T-helper 2 cell treated with Interferon-gamma antibody and Interleukin-4, amounts not matched to agents 5 μg/mL and 100 μg/mL, for 36 hours (primary cell): ENCODE results near the gene CLC.
A peak's percentile ranks its signal among the peaks of the same experiment; 100 is the strongest.
"Not testable (repeated sequence)": the region's sequence is repeated elsewhere in the genome, so short reads cannot be mapped to it uniquely, and the experiment has no call there.

ENCODE experiments used
- DNase-seq: peaks from one replicate; pipeline ENCODE4 v3.0.0; 2021; ENCODE audit warnings: low spot score
- H3K27ac Mint-ChIP-seq: one replicate; pipeline ENCODE4 v1.8.0; 2021; ENCODE audit warnings: mild to moderate bottlenecking, mixed read lengths
- H3K27me3 Mint-ChIP-seq: one replicate; pipeline ENCODE4 v1.8.0; 2021; ENCODE audit warnings: low read depth, mixed read lengths
- H3K36me3 Mint-ChIP-seq: one replicate; pipeline ENCODE4 v1.8.0; 2021; ENCODE audit warnings: low read depth, mixed read lengths
- H3K4me1 Mint-ChIP-seq: one replicate; pipeline ENCODE4 v1.8.0; 2021; ENCODE audit warnings: low read depth, mixed read lengths
- H3K4me3 Mint-ChIP-seq: one replicate; pipeline ENCODE4 v1.8.0; 2022; ENCODE audit warnings: mild to moderate bottlenecking, moderate library complexity, mixed read lengths
- H3K9me3 Mint-ChIP-seq: one replicate; pipeline ENCODE4 v1.8.0; 2021; ENCODE audit warnings: mixed read lengths

CLC gene

GRCh38 chr19:39737891-39738290 lies at the start of gene CLC:
Gene CLC, minus strand, starts transcription at chr19:39738029. Its CDS starts 77 bp downstream, at chr19:39737952.
- peaks cover 27% of the 10 kb centered on the region for H3K4me1 Mint-ChIP-seq
- H3K9me3 Mint-ChIP-seq = no peaks in the 10 kb centered on the region
- DNase-seq = no peak
- H3K27me3 Mint-ChIP-seq = peaks cover 2% of the 10 kb centered on the region
- no peak within 1 kb of the TSS for H3K27ac Mint-ChIP-seq
- H3K36me3 Mint-ChIP-seq = no peaks in the 10 kb centered on the region
- H3K4me3 Mint-ChIP-seq = no peak within 1 kb of the TSS

GRCh38 chr19:39780894-39781293 lies 43.1 kb upstream of the CLC start:
- Mint-ChIP-seq H3K4me3 (no peak overlapping the region), H3K27me3 (peaks cover 41% of the 10 kb centered on the region), H3K27ac (no peak overlapping the region), H3K4me1 (peaks cover 17% of the 10 kb centered on the region), H3K9me3 (no peaks in the 10 kb centered on the region), H3K36me3 (no peaks in the 10 kb centered on the region)
- no peak for DNase-seq

- Mint-ChIP-seq H3K4me3 (peak within 1 kb of the TSS; percentile 25), H3K27me3 (peaks cover 34% of the 10 kb centered on the region), H3K36me3 (no peaks in the 10 kb centered on the region), H3K4me1 (peaks cover 17% of the 10 kb centered on the region), H3K9me3 (no peaks in the 10 kb centered on the region), H3K27ac (no peak within 1 kb of the TSS)
- DNase-seq = peak; percentile 34
These were observed 40.9 kb upstream of the CLC start, which contains the start of gene LEUTX for GRCh38 chr19:39778763-39779162. Gene LEUTX, plus strand, starts transcription at chr19:39778854. Its CDS starts 67 bp downstream, at chr19:39778921.

GRCh38 chr19:39768786-39769185 lies 31.0 kb upstream of the CLC start:
- H3K36me3 Mint-ChIP-seq = no peaks in the 10 kb centered on the region
- no peak overlapping the region for H3K4me3 Mint-ChIP-seq
- H3K27me3 Mint-ChIP-seq = peaks cover 36% of the 10 kb centered on the region
- H3K9me3 Mint-ChIP-seq = peaks cover 4% of the 10 kb centered on the region
- no peak overlapping the region for H3K27ac Mint-ChIP-seq
- DNase-seq = no peak
- H3K4me1 Mint-ChIP-seq = peaks cover 3% of the 10 kb centered on the region

- Mint-ChIP-seq H3K4me3 (no peak overlapping the region), H3K27me3 (peaks cover 36% of the 10 kb centered on the region), H3K4me1 (peaks cover 3% of the 10 kb centered on the region), H3K27ac (no peak overlapping the region), H3K36me3 (no peaks in the 10 kb centered on the region), H3K9me3 (peaks cover 4% of the 10 kb centered on the region)
- DNase-seq = no peak
These were observed 30.5 kb upstream of the CLC start for GRCh38 chr19:39768334-39768733.

- H3K4me1 Mint-ChIP-seq = peaks cover 3% of the 10 kb centered on the region
- H3K27me3 Mint-ChIP-seq = peaks cover 24% of the 10 kb centered on the region
- no peak overlapping the region for H3K4me3 Mint-ChIP-seq
- peaks cover 4% of the 10 kb centered on the region for H3K9me3 Mint-ChIP-seq
- no peak for DNase-seq
- no peak overlapping the region for H3K27ac Mint-ChIP-seq
- no peaks in the 10 kb centered on the region for H3K36me3 Mint-ChIP-seq
These were observed 27.6 kb upstream of the CLC start for GRCh38 chr19:39765091-39766076.

GRCh38 chr19:39761851-39762250 lies 24.0 kb upstream of the CLC start:
- not testable (repeated sequence) for H3K27ac Mint-ChIP-seq, H3K36me3 Mint-ChIP-seq, H3K9me3 Mint-ChIP-seq, H3K4me3 Mint-ChIP-seq, DNase-seq, H3K4me1 Mint-ChIP-seq
- peaks cover 26% of the 10 kb centered on the region for H3K27me3 Mint-ChIP-seq

GRCh38 chr19:39759457-39760184 lies 21.8 kb upstream of the CLC start:
- Mint-ChIP-seq H3K9me3 (no peaks in the 10 kb centered on the region), H3K36me3 (no peaks in the 10 kb centered on the region), H3K4me1 (peaks cover 6% of the 10 kb centered on the region), H3K27me3 (peaks cover 22% of the 10 kb centered on the region), H3K27ac (no peak overlapping the region), H3K4me3 (no peak overlapping the region)
- no peak for DNase-seq

GRCh38 chr19:39754971-39755370 lies 17.1 kb upstream of the CLC start:
- H3K27me3 Mint-ChIP-seq = peaks cover 23% of the 10 kb centered on the region
- DNase-seq = no peak
- no peaks in the 10 kb centered on the region for H3K36me3 Mint-ChIP-seq
- H3K27ac Mint-ChIP-seq = no peak overlapping the region
- no peak overlapping the region for H3K4me3 Mint-ChIP-seq
- no peaks in the 10 kb centered on the region for H3K9me3 Mint-ChIP-seq
- peaks cover 6% of the 10 kb centered on the region for H3K4me1 Mint-ChIP-seq

GRCh38 chr19:39754544-39754943 lies 16.7 kb upstream of the CLC start:
- DNase-seq = no peak
- Mint-ChIP-seq H3K27ac (no peak overlapping the region), H3K36me3 (no peaks in the 10 kb centered on the region), H3K9me3 (no peaks in the 10 kb centered on the region), H3K4me3 (no peak overlapping the region), H3K4me1 (peaks cover 1% of the 10 kb centered on the region), H3K27me3 (peaks cover 23% of the 10 kb centered on the region)

GRCh38 chr19:39752795-39753194 lies 15.0 kb upstream of the CLC start:
- no peak for DNase-seq
- Mint-ChIP-seq H3K27ac (no peak overlapping the region), H3K4me1 (no peaks in the 10 kb centered on the region), H3K4me3 (no peak overlapping the region), H3K9me3 (no peaks in the 10 kb centered on the region), H3K36me3 (no peaks in the 10 kb centered on the region), H3K27me3 (peaks cover 19% of the 10 kb centered on the region)

GRCh38 chr19:39752390-39752789 lies 14.6 kb upstream of the CLC start:
- Mint-ChIP-seq H3K27ac (no peak overlapping the region), H3K4me1 (no peaks in the 10 kb centered on the region), H3K4me3 (no peak overlapping the region), H3K27me3 (peaks cover 16% of the 10 kb centered on the region), H3K9me3 (no peaks in the 10 kb centered on the region), H3K36me3 (no peaks in the 10 kb centered on the region)
- DNase-seq = peak; percentile 15

GRCh38 chr19:39749981-39750380 lies 12.2 kb upstream of the CLC start:
- Mint-ChIP-seq H3K27ac (no peak overlapping the region), H3K27me3 (peaks cover 26% of the 10 kb centered on the region), H3K36me3 (no peaks in the 10 kb centered on the region), H3K4me1 (no peaks in the 10 kb centered on the region), H3K4me3 (no peak overlapping the region), H3K9me3 (no peaks in the 10 kb centered on the region)
- DNase-seq = no peak
